Hepatocyte (in vitro differentiated cells): ENCODE measurements around the gene VSIR. TPM values are rescaled to one million over a fixed set of nuclear protein-coding genes. Genes with fewer than 3 reads are reported as not detected.

ENCODE experiments used
- DNase-seq: peaks from one replicate; pipeline ENCODE4 v3.0.0-alpha.2; 2016; ENCODE audit warnings: low spot score
- H2AFZ ChIP-seq: fragments of 200-600 bp; sonication (generic); 2 replicates; pipeline ENCODE4 v1.6.0; 2016; ENCODE audit warnings: antibody characterized with exemption, mild to moderate bottlenecking
- H3K27ac ChIP-seq: fragments of 200-600 bp; sonication (generic); 2 replicates; pipeline ENCODE4 v1.5.1; 2016; ENCODE audit warnings: mild to moderate bottlenecking
- H3K27me3 ChIP-seq: fragments of 200-600 bp; sonication (generic); 2 replicates; pipeline ENCODE4 v1.6.1; 2016
- H3K36me3 ChIP-seq: fragments of 200-600 bp; sonication (generic); replicated peaks from 2 replicates; pipeline ENCODE4 v1.5.1; 2016; ENCODE audit warnings: low read depth; ENCODE audit not compliant: insufficient read depth
- H3K4me1 ChIP-seq: fragments of 200-600 bp; sonication (generic); 2 replicates; pipeline ENCODE4 v1.5.1; 2016; ENCODE audit warnings: mild to moderate bottlenecking, moderate library complexity; ENCODE audit not compliant: insufficient read depth
- H3K4me2 ChIP-seq: fragments of 200-600 bp; sonication (generic); 2 replicates; pipeline ENCODE4 v1.6.0; 2016
- H3K4me3 ChIP-seq: fragments of 200-600 bp; sonication (generic); 2 replicates; pipeline ENCODE4 v1.5.1; 2016; ENCODE audit warnings: mild to moderate bottlenecking
- H3K79me2 ChIP-seq: fragments of 200-600 bp; sonication (generic); 2 replicates; pipeline ENCODE4 v1.6.0; 2017; ENCODE audit warnings: mild to moderate bottlenecking
- H3K9me2 ChIP-seq: fragments of 200-600 bp; sonication (generic); replicated peaks from 2 replicates; pipeline ENCODE4 v1.6.0; 2017; ENCODE audit warnings: mild to moderate bottlenecking; ENCODE audit not compliant: insufficient read depth
- H3K9me3 ChIP-seq: fragments of 200-600 bp; sonication (generic); 2 replicates; pipeline ENCODE4 v1.5.1; 2016; ENCODE audit warnings: low read depth, mild to moderate bottlenecking
- H4K20me1 ChIP-seq: fragments of 200-600 bp; sonication (generic); 2 replicates; pipeline ENCODE4 v1.6.0; 2016; ENCODE audit warnings: mild to moderate bottlenecking; ENCODE audit not compliant: insufficient read depth, poor library complexity, severe bottlenecking
- CTCF ChIP-seq: fragments of 200-600 bp; sonication (generic); IDR thresholded peaks from 2 replicates; pipeline ENCODE4 v1.5.1; 2016; ENCODE audit warnings: antibody characterized with exemption, mild to moderate bottlenecking; ENCODE audit not compliant: poor library complexity
- EZH2 ChIP-seq: fragments of 200-600 bp; sonication (generic); IDR thresholded peaks from 2 replicates; pipeline ENCODE4 v1.6.1; 2016; ENCODE audit warnings: antibody characterized with exemption, mild to moderate bottlenecking, borderline replicate concordance
- EZH2phosphoT487 ChIP-seq: fragments of 200-600 bp; sonication (generic); IDR thresholded peaks from one replicate; pipeline ENCODE4 v1.6.1; 2018; ENCODE audit warnings: antibody characterized with exemption, mild to moderate bottlenecking, low read depth, moderate library complexity; ENCODE audit not compliant: unreplicated experiment, severe bottlenecking
- WGBS: methylation state at CpG from one replicate; pipeline ENCODE4 v1.1.6; 2016; ENCODE audit warnings: low lambda C conversion rate; ENCODE audit errors: missing lambda C conversion rate; 5-methylcytosine and 5-hydroxymethylcytosine counted together
- polyA plus RNA-seq: library from polyadenylated mRNA; unstranded; fragments of >200 nt; fragmentation: Nextera tagmentation; extraction: Ambion mirVana; gene quantifications from 2 replicates; pipeline ENCODE4 v1.2.1, GENCODE V29; 2016
- total RNA-seq: library from RNA; depleted of rRNA; stranded (reverse); fragments of >200 nt; gene quantifications from 2 replicates; pipeline ENCODE4 v1.2.3, GENCODE V29; 2014

VSIR gene
- total and polyA plus RNA-seq, 2 experiments from 2014 or later: 13.6 to 45.5 TPM

- no peaks in the 10 kb centered on the region for H3K27me3 ChIP-seq
- peak overlapping the region; percentile 96 for H3K27ac ChIP-seq
- no peaks in the 10 kb centered on the region for H3K79me2 ChIP-seq
- peaks cover 38% of the 10 kb centered on the region for H3K4me1 ChIP-seq
- H3K9me2 ChIP-seq: no peaks in the 10 kb centered on the region
- 68% methylated on average over 8 of the region's 8 CpGs for WGBS
- DNase-seq: no peak
- no peaks in the 10 kb centered on the region for H3K9me3 ChIP-seq
- H3K4me3 ChIP-seq: no peak overlapping the region
- no peak overlapping the region for H3K4me2 ChIP-seq
- H2AFZ ChIP-seq: no peak overlapping the region
- TF ChIP-seq EZH2 (no peak), CTCF (no peak), EZH2phosphoT487 (no peak)
- no peaks in the 10 kb centered on the region for H3K36me3 ChIP-seq
- H4K20me1 ChIP-seq: no peaks in the 10 kb centered on the region
Measured at GRCh38 chr10:71765176-71765904, 8.0 kb downstream of the VSIR start.

- WGBS: 78% methylated on average over 11 of the region's 11 CpGs
- no peaks in the 10 kb centered on the region for H3K27me3 ChIP-seq
- no peaks in the 10 kb centered on the region for H3K9me2 ChIP-seq
- no peak for DNase-seq
- no peak overlapping the region for H3K4me2 ChIP-seq
- peaks cover 36% of the 10 kb centered on the region for H3K4me1 ChIP-seq
- H2AFZ ChIP-seq: no peak overlapping the region
- no peak for TF ChIP-seq EZH2phosphoT487
- no peak for TF ChIP-seq EZH2
- TF ChIP-seq CTCF: no peak
- no peak overlapping the region for H3K27ac ChIP-seq
- H3K36me3 ChIP-seq: no peaks in the 10 kb centered on the region
- H3K4me3 ChIP-seq: no peak overlapping the region
- no peaks in the 10 kb centered on the region for H3K9me3 ChIP-seq
- H4K20me1 ChIP-seq: no peaks in the 10 kb centered on the region
- no peaks in the 10 kb centered on the region for H3K79me2 ChIP-seq
Measured at GRCh38 chr10:71763352-71764127, 9.8 kb downstream of the VSIR start.

- Histone ChIP-seq H3K79me2 (no peaks in the 10 kb centered on the region), H3K4me1 (peaks cover 24% of the 10 kb centered on the region), H3K36me3 (no peaks in the 10 kb centered on the region), H3K27ac (no peak overlapping the region), H3K4me3 (no peak overlapping the region), H3K27me3 (no peaks in the 10 kb centered on the region), H4K20me1 (no peaks in the 10 kb centered on the region), H2AFZ (no peak overlapping the region), H3K9me2 (no peaks in the 10 kb centered on the region), H3K4me2 (no peak overlapping the region), H3K9me3 (no peaks in the 10 kb centered on the region)
- TF ChIP-seq CTCF (no peak), EZH2 (no peak), EZH2phosphoT487 (no peak)
- WGBS: 88% methylated on average over 5 of the region's 5 CpGs
- no peak for DNase-seq
Measured at GRCh38 chr10:71762324-71762723, 11.0 kb downstream of the VSIR start.
